ENCODE measurements around the gene PTPDC1.

Gene PTPDC1

DNA sequence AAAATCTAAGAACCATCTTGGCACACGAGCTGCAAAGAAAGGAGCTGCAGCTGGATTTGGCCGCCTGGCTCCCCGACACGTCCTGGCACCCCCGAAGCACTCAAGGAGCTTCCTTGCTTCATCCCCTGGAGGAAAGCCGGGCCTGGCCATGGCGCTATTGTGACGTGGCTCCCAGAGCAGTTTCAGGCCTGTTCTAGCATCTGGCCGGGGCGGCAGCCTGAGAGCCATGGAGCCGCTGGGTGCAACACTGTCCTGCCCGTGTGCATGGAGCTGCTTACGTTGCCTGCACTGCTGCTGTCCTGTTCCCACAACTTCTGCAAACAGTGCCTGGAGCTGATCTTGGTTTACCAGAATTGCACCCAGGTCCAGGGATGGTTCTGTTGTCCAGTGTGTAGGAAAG is 63.5 kb downstream of the PTPDC1 start:
- H3K4me1 ChIP-seq (ENCODE audit: control insufficient read depth in 1 of 2, insufficient read depth in 1 of 2, low read depth in 1 of 2, low read length in 1 of 2): no peaks in the 10 kb centered on the region
- H3K27ac ChIP-seq: no peak overlapping the region
- no peaks in the 10 kb centered on the region for H3K36me3 ChIP-seq
- TF ChIP-seq, protein P1, sequence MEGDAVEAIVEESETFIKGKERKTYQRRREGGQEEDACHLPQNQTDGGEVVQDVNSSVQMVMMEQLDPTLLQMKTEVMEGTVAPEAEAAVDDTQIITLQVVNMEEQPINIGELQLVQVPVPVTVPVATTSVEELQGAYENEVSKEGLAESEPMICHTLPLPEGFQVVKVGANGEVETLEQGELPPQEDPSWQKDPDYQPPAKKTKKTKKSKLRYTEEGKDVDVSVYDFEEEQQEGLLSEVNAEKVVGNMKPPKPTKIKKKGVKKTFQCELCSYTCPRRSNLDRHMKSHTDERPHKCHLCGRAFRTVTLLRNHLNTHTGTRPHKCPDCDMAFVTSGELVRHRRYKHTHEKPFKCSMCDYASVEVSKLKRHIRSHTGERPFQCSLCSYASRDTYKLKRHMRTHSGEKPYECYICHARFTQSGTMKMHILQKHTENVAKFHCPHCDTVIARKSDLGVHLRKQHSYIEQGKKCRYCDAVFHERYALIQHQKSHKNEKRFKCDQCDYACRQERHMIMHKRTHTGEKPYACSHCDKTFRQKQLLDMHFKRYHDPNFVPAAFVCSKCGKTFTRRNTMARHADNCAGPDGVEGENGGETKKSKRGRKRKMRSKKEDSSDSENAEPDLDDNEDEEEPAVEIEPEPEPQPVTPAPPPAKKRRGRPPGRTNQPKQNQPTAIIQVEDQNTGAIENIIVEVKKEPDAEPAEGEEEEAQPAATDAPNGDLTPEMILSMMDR (IDR thresholded peaks at IDR 0.05): no peak
- H3K4me3 ChIP-seq (ENCODE audit: low read depth in 1 of 2, low read length in 1 of 2): no peak overlapping the region
- no peaks in the 10 kb centered on the region for H3K9me3 ChIP-seq
- no peaks in the 10 kb centered on the region for H3K27me3 ChIP-seq

GRCh38 chr9:94148419-94148818 is 64.2 kb downstream of the PTPDC1 start:
- Histone ChIP-seq H3K27ac (no peak overlapping the region), H3K9me3 (no peaks in the 10 kb centered on the region), H3K4me1 (ENCODE audit: control insufficient read depth in 1 of 2, insufficient read depth in 1 of 2, low read depth in 1 of 2, low read length in 1 of 2) (no peaks in the 10 kb centered on the region), H3K4me3 (ENCODE audit: low read depth in 1 of 2, low read length in 1 of 2) (no peak overlapping the region), H3K36me3 (no peaks in the 10 kb centered on the region), H3K27me3 (no peaks in the 10 kb centered on the region)
- TF ChIP-seq, protein P1 (IDR thresholded peaks at IDR 0.05): no peak

- Histone ChIP-seq H3K27ac (no peak overlapping the region), H3K9me3 (no peaks in the 10 kb centered on the region), H3K36me3 (no peaks in the 10 kb centered on the region), H3K27me3 (no peaks in the 10 kb centered on the region), H3K4me1 (ENCODE audit: control insufficient read depth in 1 of 2, insufficient read depth in 1 of 2, low read depth in 1 of 2, low read length in 1 of 2) (peaks cover 4 to 5% of the 10 kb centered on the region in 2 experiments), H3K4me3 (ENCODE audit: low read depth in 1 of 2, low read length in 1 of 2) (no peak overlapping the region)
- TF ChIP-seq, protein P1 (IDR thresholded peaks at IDR 0.05): no peak
Observed at GRCh38 chr9:94149696-94150095, 65.4 kb downstream of the PTPDC1 start.

- H3K4me1 ChIP-seq (ENCODE audit: control insufficient read depth in 1 of 2, insufficient read depth in 1 of 2, low read depth in 1 of 2, low read length in 1 of 2): peaks cover 4 to 5% of the 10 kb centered on the region in 2 experiments
- H3K9me3 ChIP-seq: no peaks in the 10 kb centered on the region
- H3K27me3 ChIP-seq: no peaks in the 10 kb centered on the region
- TF ChIP-seq, protein P1 (IDR thresholded peaks at IDR 0.05): no peak
- no peak overlapping the region for H3K27ac ChIP-seq
- no peaks in the 10 kb centered on the region for H3K36me3 ChIP-seq
- H3K4me3 ChIP-seq (ENCODE audit: low read depth in 1 of 2, low read length in 1 of 2): no peak overlapping the region
Observed at GRCh38 chr9:94150279-94150828, 66.1 kb downstream of the PTPDC1 start.

DNA sequence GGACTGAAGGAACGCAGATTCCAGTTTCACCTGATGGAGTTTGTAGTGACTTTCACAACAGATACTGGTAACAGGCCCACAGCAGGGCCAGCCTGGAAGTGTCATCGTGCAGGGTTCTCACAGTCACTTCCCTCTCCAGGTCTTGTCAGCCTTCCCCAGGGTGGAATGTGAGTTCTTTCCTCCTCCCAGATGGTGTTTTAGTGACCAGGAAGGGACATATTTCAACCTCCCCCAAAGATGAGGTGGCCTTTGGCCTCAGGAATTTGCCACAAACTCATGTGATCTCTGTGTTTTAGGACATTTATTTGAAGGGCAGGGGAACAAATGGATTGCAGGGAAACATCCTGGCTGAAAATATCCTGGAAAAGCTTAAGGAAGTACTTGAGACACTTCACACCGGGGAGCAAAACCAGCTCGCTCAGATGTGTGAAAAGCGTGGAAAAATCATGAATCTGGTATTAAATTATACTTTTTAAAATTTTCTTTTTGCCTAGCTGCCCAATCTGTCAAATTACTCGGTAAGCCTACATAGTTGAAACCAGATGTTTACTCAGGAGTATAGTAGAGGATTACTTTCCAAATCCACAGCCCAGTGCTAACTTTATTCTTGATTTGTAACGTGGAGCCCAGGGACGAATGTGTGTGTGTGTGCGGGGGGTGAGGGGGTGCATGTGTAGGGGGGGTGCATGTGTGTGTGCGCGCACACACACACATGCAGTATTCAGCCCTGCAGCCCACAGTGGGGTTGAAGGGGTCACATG is 66.8 kb downstream of the PTPDC1 start:
- no peak overlapping the region for H3K4me3 ChIP-seq (ENCODE audit: low read depth in 1 of 2, low read length in 1 of 2)
- TF ChIP-seq, protein P1 (IDR thresholded peaks at IDR 0.05): no peak

More for the DNA sequence above, 66.8 kb downstream of the PTPDC1 start:
- no peaks in the 10 kb centered on the region for H3K36me3 ChIP-seq
- H3K4me1 ChIP-seq (ENCODE audit: control insufficient read depth in 1 of 2, insufficient read depth in 1 of 2, low read depth in 1 of 2, low read length in 1 of 2): peaks cover 4 to 6% of the 10 kb centered on the region in 2 experiments
- H3K27me3 ChIP-seq: no peaks in the 10 kb centered on the region
- H3K9me3 ChIP-seq: no peaks in the 10 kb centered on the region
- H3K27ac ChIP-seq: no peak overlapping the region

Data from neutrophil (primary cell).